Measurements from ENCODE around the gene SSB.

The SSB gene

DNA sequence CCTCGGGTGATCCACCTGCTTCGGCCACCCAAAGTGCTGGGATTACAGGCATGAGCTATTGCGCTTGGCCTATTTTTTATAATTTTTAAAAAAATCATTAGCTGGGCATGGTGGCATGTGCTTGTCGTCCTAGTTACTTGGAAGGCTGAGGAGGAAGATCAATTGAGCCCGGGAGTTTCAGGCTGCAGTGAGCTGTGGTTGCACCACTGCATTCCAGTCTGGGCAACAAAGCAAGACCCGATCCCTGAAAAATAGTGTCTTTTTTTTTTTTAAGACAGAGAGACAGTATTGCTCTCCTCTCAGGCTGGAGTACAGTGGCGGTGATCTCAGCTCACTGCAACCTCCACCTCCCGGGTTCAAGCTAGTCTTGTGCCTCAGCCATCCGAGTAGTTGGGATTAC is 4.8 kb downstream of the SSB start:
- no peak overlapping the region for H2AFZ ChIP-seq (ENCODE audit: low read length)
- H3K4me2 ChIP-seq (ENCODE audit: low read depth, low read length): no peak overlapping the region
- H3K27ac ChIP-seq (ENCODE audit: low read length): no peak overlapping the region
- peaks cover 60% of the 10 kb centered on the region for H3K79me2 ChIP-seq (ENCODE audit: low read length)
- DNase-seq: no peak
- peaks cover 3% of the 10 kb centered on the region; the same call in 1 of the 2 replicates for H3K36me3 ChIP-seq (replicated peaks; ENCODE audit: insufficient read depth, low read length)
- no peak overlapping the region for H3K4me3 ChIP-seq (ENCODE audit: low read length)
- H3K9ac ChIP-seq (ENCODE audit: low read length): no peak overlapping the region
- H3K27me3 ChIP-seq (replicated peaks; ENCODE audit: insufficient read depth, low read length): no peaks in the 10 kb centered on the region
- H4K20me1 ChIP-seq (ENCODE audit: insufficient read depth, low read length): no peaks in the 10 kb centered on the region; the same call in 1 of the 2 replicates
- H3F3A ChIP-seq (ENCODE audit: insufficient read depth, low read length): peaks cover 8% of the 10 kb centered on the region; the same call in 1 of the 2 replicates
- no peaks in the 10 kb centered on the region for H3K4me1 ChIP-seq (ENCODE audit: low read length)
- H3K9me3 ChIP-seq (replicated peaks; ENCODE audit: insufficient read depth, low read length): no peaks in the 10 kb centered on the region; the same call in 1 of the 2 replicates
- TF ChIP-seq, protein P1, sequence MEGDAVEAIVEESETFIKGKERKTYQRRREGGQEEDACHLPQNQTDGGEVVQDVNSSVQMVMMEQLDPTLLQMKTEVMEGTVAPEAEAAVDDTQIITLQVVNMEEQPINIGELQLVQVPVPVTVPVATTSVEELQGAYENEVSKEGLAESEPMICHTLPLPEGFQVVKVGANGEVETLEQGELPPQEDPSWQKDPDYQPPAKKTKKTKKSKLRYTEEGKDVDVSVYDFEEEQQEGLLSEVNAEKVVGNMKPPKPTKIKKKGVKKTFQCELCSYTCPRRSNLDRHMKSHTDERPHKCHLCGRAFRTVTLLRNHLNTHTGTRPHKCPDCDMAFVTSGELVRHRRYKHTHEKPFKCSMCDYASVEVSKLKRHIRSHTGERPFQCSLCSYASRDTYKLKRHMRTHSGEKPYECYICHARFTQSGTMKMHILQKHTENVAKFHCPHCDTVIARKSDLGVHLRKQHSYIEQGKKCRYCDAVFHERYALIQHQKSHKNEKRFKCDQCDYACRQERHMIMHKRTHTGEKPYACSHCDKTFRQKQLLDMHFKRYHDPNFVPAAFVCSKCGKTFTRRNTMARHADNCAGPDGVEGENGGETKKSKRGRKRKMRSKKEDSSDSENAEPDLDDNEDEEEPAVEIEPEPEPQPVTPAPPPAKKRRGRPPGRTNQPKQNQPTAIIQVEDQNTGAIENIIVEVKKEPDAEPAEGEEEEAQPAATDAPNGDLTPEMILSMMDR (IDR thresholded peaks at IDR 0.05; ENCODE audit: low read length): no peak
- TF ChIP-seq EZH2phosphoT487 (IDR thresholded peaks at IDR 0.05; ENCODE audit: low read length) (no peak), EZH2 (optimal IDR thresholded peaks at IDR 0.05; ENCODE audit: low read depth, low read length) (no peak)
- no peaks in the 10 kb centered on the region for H3K9me2 ChIP-seq (replicated peaks; ENCODE audit: insufficient read depth, low read length)

DNA sequence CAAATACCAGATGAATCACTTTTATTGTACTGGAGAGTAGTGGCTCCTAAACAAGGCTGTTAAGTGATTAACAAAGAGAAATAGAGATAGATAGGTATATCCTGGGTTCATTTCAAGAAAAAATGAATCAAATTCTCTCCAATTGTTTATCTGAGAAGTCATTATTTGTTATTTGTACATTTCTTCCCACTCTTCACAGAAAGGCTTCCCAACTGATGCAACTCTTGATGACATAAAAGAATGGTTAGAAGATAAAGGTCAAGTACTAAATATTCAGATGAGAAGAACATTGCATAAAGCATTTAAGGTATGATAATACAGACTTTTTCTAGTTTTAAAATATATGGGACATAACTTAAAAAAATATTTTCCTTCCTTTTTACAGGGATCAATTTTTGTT is 7.9 kb downstream of the SSB start:
- no peak overlapping the region for H3K4me2 ChIP-seq (ENCODE audit: low read depth, low read length)
- H4K20me1 ChIP-seq (ENCODE audit: insufficient read depth, low read length): no peaks in the 10 kb centered on the region; the same call in 1 of the 2 replicates
- H2AFZ ChIP-seq (ENCODE audit: low read length): no peak overlapping the region
- no peak overlapping the region for H3K9ac ChIP-seq (ENCODE audit: low read length)
- no peaks in the 10 kb centered on the region for H3K4me1 ChIP-seq (ENCODE audit: low read length)
- H3K9me3 ChIP-seq (replicated peaks; ENCODE audit: insufficient read depth, low read length): no peaks in the 10 kb centered on the region; the same call in 1 of the 2 replicates
- H3K79me2 ChIP-seq (ENCODE audit: low read length): peaks cover 35% of the 10 kb centered on the region
- H3K4me3 ChIP-seq (ENCODE audit: low read length): no peak overlapping the region
- TF ChIP-seq, protein P1 (IDR thresholded peaks at IDR 0.05; ENCODE audit: low read length): no peak
- TF ChIP-seq EZH2phosphoT487 (IDR thresholded peaks at IDR 0.05; ENCODE audit: low read length) (no peak), EZH2 (optimal IDR thresholded peaks at IDR 0.05; ENCODE audit: low read depth, low read length) (no peak)
- H3K36me3 ChIP-seq (replicated peaks; ENCODE audit: insufficient read depth, low read length): peaks cover 3% of the 10 kb centered on the region
- no peaks in the 10 kb centered on the region for H3K9me2 ChIP-seq (replicated peaks; ENCODE audit: insufficient read depth, low read length)
- no peaks in the 10 kb centered on the region for H3K27me3 ChIP-seq (replicated peaks; ENCODE audit: insufficient read depth, low read length)
- no peak for DNase-seq
- no peaks in the 10 kb centered on the region for H3F3A ChIP-seq (ENCODE audit: insufficient read depth, low read length)
- no peak overlapping the region for H3K27ac ChIP-seq (ENCODE audit: low read length)

DNA sequence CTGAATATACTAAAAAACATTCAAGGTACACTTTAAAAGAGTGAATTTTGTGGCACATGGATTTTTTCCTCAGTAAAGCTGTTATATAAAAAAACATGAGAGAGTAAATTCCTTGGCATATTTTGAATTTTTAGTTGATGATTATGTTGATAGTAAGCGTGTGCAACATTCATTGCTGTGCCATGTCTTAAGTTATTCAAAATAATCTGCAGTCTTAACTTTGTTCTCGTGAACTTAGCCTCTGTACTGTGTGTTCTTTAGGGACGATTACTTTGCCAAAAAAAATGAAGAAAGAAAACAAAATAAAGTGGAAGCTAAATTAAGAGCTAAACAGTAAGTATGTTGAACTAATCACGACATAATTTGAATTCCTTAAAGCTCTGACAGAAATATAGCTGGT is 9.6 kb downstream of the SSB start:
- no peak overlapping the region for H3K4me3 ChIP-seq (ENCODE audit: low read length)
- no peak for DNase-seq
- no peak overlapping the region for H3K4me2 ChIP-seq (ENCODE audit: low read depth, low read length)
- H4K20me1 ChIP-seq (ENCODE audit: insufficient read depth, low read length): no peaks in the 10 kb centered on the region
- no peaks in the 10 kb centered on the region; the same call in 1 of the 2 replicates for H3K9me3 ChIP-seq (replicated peaks; ENCODE audit: insufficient read depth, low read length)
- TF ChIP-seq, protein P1 (IDR thresholded peaks at IDR 0.05; ENCODE audit: low read length): no peak
- no peak for TF ChIP-seq EZH2phosphoT487 (IDR thresholded peaks at IDR 0.05; ENCODE audit: low read length)
- TF ChIP-seq EZH2 (optimal IDR thresholded peaks at IDR 0.05; ENCODE audit: low read depth, low read length): no peak
- H3K27ac ChIP-seq (ENCODE audit: low read length): no peak overlapping the region
- no peaks in the 10 kb centered on the region for H3K27me3 ChIP-seq (replicated peaks; ENCODE audit: insufficient read depth, low read length)
- H2AFZ ChIP-seq (ENCODE audit: low read length): no peak overlapping the region
- no peaks in the 10 kb centered on the region for H3F3A ChIP-seq (ENCODE audit: insufficient read depth, low read length)
- H3K79me2 ChIP-seq (ENCODE audit: low read length): peaks cover 19% of the 10 kb centered on the region
- H3K9me2 ChIP-seq (replicated peaks; ENCODE audit: insufficient read depth, low read length): no peaks in the 10 kb centered on the region
- H3K9ac ChIP-seq (ENCODE audit: low read length): no peak overlapping the region
- H3K4me1 ChIP-seq (ENCODE audit: low read length): no peaks in the 10 kb centered on the region
- peaks cover 9% of the 10 kb centered on the region for H3K36me3 ChIP-seq (replicated peaks; ENCODE audit: insufficient read depth, low read length)
